Measurements from ENCODE around the gene LAMA2. TPM values are rescaled to one million over a fixed set of nuclear protein-coding genes. Genes with fewer than 3 reads are reported as not detected.
A peak's percentile ranks its signal among the peaks of the same experiment; 100 is the strongest.

Gene LAMA2
- total RNA-seq, 1 experiment from 2014 or later: 4.2 TPM

GRCh38 chr6:129498950-129499842, 616.3 kb downstream of the LAMA2 start:
- H3K27me3 Mint-ChIP-seq (ENCODE audit: low read depth): no peaks in the 10 kb centered on the region
- Histone ChIP-seq H2BK15ac (ENCODE audit: low read depth, low read length) (no peak overlapping the region), H3K9ac (ENCODE audit: extremely low read depth, insufficient read length, low read length) (no peak overlapping the region), H2AFZ (ENCODE audit: low read length) (no peak overlapping the region), H2BK5ac (ENCODE audit: insufficient read length, low read length) (no peak overlapping the region), H3K4ac (ENCODE audit: low read depth, low read length) (no peak overlapping the region), H3K9me3 (ENCODE audit: control insufficient read depth, low read depth, low read length) (no peaks in the 10 kb centered on the region), H3K27me3 (ENCODE audit: insufficient read depth, low read length) (no peaks in the 10 kb centered on the region), H3T11ph (ENCODE audit: low read length) (no peak overlapping the region), H4K5ac (ENCODE audit: insufficient read length, low read depth, low read length) (no peak overlapping the region), H3K23ac (ENCODE audit: insufficient read length, low read depth, low read length) (no peak overlapping the region), H3K79me1 (ENCODE audit: insufficient read depth, low read depth, low read length, poor library complexity, severe bottlenecking) (no peaks in the 10 kb centered on the region), H3K4me1 (ENCODE audit: insufficient read depth, low read length) (peaks cover 6% of the 10 kb centered on the region; the same call in 1 of the 2 replicates), H3K27ac (ENCODE audit: insufficient read length, low read depth, low read length) (no peak overlapping the region), H4K91ac (ENCODE audit: insufficient read length, low read depth, low read length) (no peak overlapping the region), H3K14ac (ENCODE audit: insufficient read depth, low read length) (no peak overlapping the region), H3K18ac (ENCODE audit: insufficient read length, low read depth, low read length) (no peak overlapping the region), H2BK12ac (ENCODE audit: insufficient read length, low read depth, low read length) (no peak overlapping the region), H4K8ac (replicated peaks; ENCODE audit: insufficient read length, low read depth, low read length) (no peak overlapping the region), H3K23me2 (ENCODE audit: insufficient read length, low read depth, low read length, poor library complexity, severe bottlenecking) (no peaks in the 10 kb centered on the region), H3K79me2 (ENCODE audit: insufficient read depth, low read length) (no peaks in the 10 kb centered on the region), H4K20me1 (ENCODE audit: control insufficient read depth, insufficient read depth, insufficient read length) (no peaks in the 10 kb centered on the region), H2BK120ac (ENCODE audit: low read depth, low read length, poor library complexity, severe bottlenecking) (no peak overlapping the region), H2AK5ac (ENCODE audit: insufficient read length, low read length) (no peak overlapping the region), H2BK20ac (ENCODE audit: low read depth, low read length, poor library complexity, severe bottlenecking) (no peak overlapping the region), H3K56ac (ENCODE audit: insufficient read length, low read depth, low read length) (no peak overlapping the region), H3K4me2 (ENCODE audit: insufficient read depth, insufficient read length, low read length) (no peak overlapping the region)
- WGBS (ENCODE audit: extremely low coverage, insufficient read length, low lambda C conversion rate): no CpG with 5 or more reads among the region's 8 CpGs
- DNase-seq: no peak
- no peaks in the 10 kb centered on the region for H3K36me3 Mint-ChIP-seq (ENCODE audit: insufficient read depth in 1 of 3, low read depth in 3 of 3)
- peak overlapping the region in 1 of 3 experiments; percentile 95; a peak in 1 of 7 replicates for H3K27ac Mint-ChIP-seq
- no peak overlapping the region for H3K4me3 Mint-ChIP-seq
- peaks cover 22 to 28% of the 10 kb centered on the region in 2 experiments for H3K4me1 Mint-ChIP-seq
- no peaks in the 10 kb centered on the region for H3K9me3 Mint-ChIP-seq
- peak; percentile 79 for TF ChIP-seq CTCF (conservative IDR thresholded peaks at IDR 0.05)
